NCI-H2227 treated with DMSO at 0.1 percent for 48 hours (cell line): Measurements from ENCODE around the gene MLYCD.
A peak's percentile ranks its signal among the peaks of the same experiment; 100 is the strongest.

Experiments used
- DNase-seq: peaks from one replicate; lab custom pipeline; 2025; lab: John Stamatoyannopoulos, UW

The MLYCD gene

GRCh38 chr16:83925957-83926725, 27.2 kb downstream of the MLYCD start:
- DNase-seq = no peak

GRCh38 chr16:83926726-83927397, 27.9 kb downstream of the MLYCD start:
- peak; percentile 30 for DNase-seq

- no peak for DNase-seq
Measured at GRCh38 chr16:83928341-83929055, 29.6 kb downstream of the MLYCD start.

- DNase-seq = no peak
Measured at GRCh38 chr16:83929811-83930555, 31.1 kb downstream of the MLYCD start.

- no peak for DNase-seq
Measured at GRCh38 chr16:83930730-83931500, 32.0 kb downstream of the MLYCD start.

- DNase-seq = no peak
Measured at GRCh38 chr16:83931556-83931955, 32.6 kb downstream of the MLYCD start.

- DNase-seq = no peak
Measured at GRCh38 chr16:83932304-83932703, 33.4 kb downstream of the MLYCD start.

GRCh38 chr16:83932955-83933673, 34.2 kb downstream of the MLYCD start:
- no peak for DNase-seq

GRCh38 chr16:83933885-83934683, 35.2 kb downstream of the MLYCD start:
- no peak for DNase-seq

GRCh38 chr16:83934684-83934977, 35.7 kb downstream of the MLYCD start:
- DNase-seq = no peak

- DNase-seq = no peak
Measured at GRCh38 chr16:83935005-83935857, 36.3 kb downstream of the MLYCD start.

- no peak for DNase-seq
Measured at GRCh38 chr16:83935858-83936255, 36.9 kb downstream of the MLYCD start.

- DNase-seq = no peak
Measured at GRCh38 chr16:83936581-83937165, 37.8 kb downstream of the MLYCD start.

- no peak for DNase-seq
Measured at GRCh38 chr16:83937267-83937666, 38.4 kb downstream of the MLYCD start.

- DNase-seq = no peak
Measured at GRCh38 chr16:83937922-83938885, 39.3 kb downstream of the MLYCD start.

GRCh38 chr16:83939266-83939855, 40.4 kb downstream of the MLYCD start:
- no peak for DNase-seq

- DNase-seq = no peak
Measured at GRCh38 chr16:83940119-83940518, 41.2 kb downstream of the MLYCD start.
